SW480 (cell line): ENCODE data around the gene ZNF431.
"Not testable (repeated sequence)": the region's sequence is repeated elsewhere in the genome, so short reads cannot be mapped to it uniquely, and the experiment has no call there.

ENCODE experiments used
- DNase-seq: peaks from one replicate; pipeline ENCODE4 v3.0.0-alpha.2; 2016; ENCODE audit warnings: low spot score

Gene ZNF431

DNA sequence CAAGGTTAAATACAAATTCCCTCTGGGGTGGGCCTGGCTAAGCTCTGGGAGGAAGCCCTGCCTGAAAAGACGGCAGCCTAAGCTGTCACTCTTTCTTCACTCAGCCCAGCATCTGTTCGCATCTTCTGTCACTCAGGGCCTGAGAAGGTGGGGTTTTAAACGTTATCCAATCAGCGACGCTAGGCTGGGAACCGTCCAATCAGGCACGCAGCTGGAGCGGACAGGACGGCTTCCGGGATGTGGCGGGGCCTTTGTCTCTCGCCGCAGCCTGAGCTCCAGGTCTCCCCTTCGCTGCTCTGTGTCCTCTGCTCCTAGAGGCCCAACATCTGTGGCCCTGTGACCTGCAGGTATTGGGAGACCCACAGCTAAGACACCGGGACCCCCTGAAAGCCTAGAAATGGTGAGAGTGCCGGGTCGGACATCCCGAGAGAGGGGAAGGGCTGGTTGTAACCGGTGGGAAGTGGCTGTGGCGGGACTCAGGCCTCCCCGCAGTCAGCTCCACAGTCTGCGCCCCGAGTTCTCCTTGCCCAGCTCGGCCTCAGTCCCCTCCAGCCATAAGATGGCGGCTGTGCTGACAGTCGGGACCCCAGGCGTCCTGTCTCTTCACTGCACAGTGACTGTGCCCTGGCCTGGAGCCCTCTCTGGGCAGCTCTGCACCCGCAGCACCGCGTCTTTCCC, at the start of gene ZNF431:
Gene ZNF431, plus strand, starts transcription at position 254 of the 678 bp plus-strand sequence. Its CDS starts 144 bp downstream, at position 398.
- peak; percentile 88 for DNase-seq

GRCh38 chr19:21092109-21092508, 49.7 kb upstream of the ZNF431 start:
- DNase-seq: no peak

GRCh38 chr19:21094347-21095025, 47.4 kb upstream of the ZNF431 start:
- no peak for DNase-seq

GRCh38 chr19:21098291-21098690, 43.5 kb upstream of the ZNF431 start:
- no peak for DNase-seq

DNA sequence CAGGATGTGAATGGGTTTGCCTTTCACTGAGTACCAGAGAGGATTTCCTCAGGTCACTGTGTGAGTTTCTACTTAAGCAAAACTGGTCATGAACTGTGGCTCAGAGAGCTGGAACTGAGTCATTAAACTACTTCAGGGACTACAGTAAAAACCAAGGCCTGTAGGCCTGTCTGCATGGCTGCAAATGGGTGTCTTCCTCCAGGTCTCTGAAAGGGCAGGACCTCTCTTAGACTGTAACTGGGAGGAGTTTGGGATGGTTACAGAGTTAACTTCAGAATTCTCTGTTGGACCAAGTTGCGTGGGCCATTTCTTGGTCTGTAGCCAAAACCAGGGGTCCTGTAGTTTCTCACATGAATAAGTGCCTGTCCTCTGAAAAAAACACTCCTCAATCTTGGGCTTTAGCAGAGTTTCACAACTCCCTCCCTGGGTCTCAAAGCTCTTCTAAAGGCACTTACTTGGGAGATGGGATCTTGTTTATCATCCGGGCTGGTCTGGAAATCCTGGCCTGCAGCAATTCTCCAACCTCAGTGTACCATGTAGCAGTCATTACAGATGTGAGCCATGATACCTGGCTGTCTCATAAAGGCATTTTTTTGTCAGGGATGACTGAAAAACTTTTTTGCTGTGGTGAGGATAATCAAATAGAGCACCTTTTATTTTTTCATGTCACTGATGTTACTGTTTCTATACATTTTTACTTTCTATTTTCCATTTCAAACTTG, 40.2 kb upstream of the ZNF431 start:
- DNase-seq: no peak

- no peak for DNase-seq
Observed at GRCh38 chr19:21109116-21109515, 32.7 kb upstream of the ZNF431 start.

- no peak for DNase-seq
Observed at GRCh38 chr19:21110183-21110582, 31.7 kb upstream of the ZNF431 start.

GRCh38 chr19:21115430-21115829, 26.4 kb upstream of the ZNF431 start:
- no peak for DNase-seq

GRCh38 chr19:21117041-21117907, 24.6 kb upstream of the ZNF431 start:
- DNase-seq: no peak

- no peak for DNase-seq
Observed at GRCh38 chr19:21126078-21126477, 15.8 kb upstream of the ZNF431 start.

- no peak for DNase-seq
Observed at GRCh38 chr19:21127001-21127400, 14.8 kb upstream of the ZNF431 start.

DNA sequence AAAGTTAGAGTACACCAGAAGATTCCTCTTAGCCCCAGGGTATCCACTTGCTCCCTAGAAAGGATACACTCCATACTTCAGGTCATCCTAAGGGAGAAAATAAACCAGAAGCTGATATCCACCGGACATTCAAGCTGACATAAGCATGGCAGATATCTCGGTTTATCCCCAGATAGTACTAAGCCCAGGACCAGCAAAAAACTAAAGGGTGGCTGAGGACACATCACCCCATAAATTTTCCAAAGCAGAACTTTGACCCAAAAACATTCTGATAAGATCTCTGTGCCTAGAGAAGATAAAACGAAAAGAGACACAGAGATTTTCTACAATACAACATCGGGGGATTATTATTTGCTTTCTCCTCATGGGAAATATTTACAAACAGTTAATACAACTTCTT, 13.9 kb upstream of the ZNF431 start:
- DNase-seq: no peak

DNA sequence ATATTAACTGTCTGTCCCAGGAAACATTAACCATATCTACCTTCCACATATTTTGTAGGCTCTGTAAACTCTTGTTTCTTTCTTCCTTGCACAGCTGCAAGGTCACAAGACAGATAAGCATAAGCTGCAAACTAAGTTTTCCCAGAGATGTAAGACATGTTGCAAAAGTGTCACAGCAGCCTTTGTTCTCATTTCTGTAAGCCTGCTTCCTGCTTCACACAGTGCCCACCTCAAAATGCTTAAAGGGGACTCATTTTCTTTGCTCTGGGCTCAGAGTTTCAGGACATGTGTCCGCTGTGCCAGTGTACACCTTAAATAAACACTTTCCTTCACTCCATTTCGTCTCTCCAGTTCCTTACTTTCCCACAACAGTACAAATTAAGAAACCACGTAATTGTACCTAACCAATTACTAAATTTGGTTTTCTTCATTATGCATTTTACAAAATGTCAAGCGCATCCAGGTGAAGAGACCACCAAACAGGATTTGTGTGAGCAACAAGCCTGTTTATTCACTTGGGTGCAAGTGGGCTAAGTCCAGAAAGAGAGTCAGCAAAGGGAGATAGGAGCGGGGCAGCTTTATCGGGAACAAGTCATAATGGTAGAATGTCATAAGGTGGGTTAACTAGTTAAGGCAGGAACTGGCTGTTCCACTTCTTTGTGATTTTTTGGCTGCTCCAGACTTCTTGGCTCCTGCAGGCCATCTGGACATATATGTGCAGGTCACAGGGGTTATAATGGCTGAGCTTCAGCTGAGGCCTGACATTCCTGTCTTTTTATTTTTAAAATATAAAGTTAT, 12.7 kb upstream of the ZNF431 start:
- no peak for DNase-seq

GRCh38 chr19:21130097-21130775, 11.6 kb upstream of the ZNF431 start:
- DNase-seq: no peak

- no peak for DNase-seq
Observed at GRCh38 chr19:21133633-21134032, 8.2 kb upstream of the ZNF431 start.

GRCh38 chr19:21134934-21135366, 6.9 kb upstream of the ZNF431 start:
- no peak for DNase-seq

DNA sequence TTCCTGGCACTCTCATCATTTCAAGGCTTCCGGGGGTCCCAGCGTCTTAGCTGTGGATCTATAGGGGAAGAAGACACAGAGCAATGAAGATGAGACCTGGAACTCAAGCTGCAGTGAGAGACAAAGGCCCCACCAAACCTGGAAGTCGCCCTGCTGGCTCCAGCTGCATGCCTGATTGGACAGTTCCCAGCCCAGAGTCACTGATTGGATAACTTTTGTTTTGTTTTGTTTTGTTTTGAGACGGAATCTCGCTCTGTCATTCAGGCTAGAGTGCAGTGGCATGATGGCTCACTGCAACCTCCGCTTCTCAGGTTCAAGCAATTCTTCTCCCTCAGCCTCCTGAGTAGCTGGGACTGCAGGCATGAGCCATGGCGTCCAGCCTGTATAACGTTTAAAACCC, 6.4 kb upstream of the ZNF431 start:
- DNase-seq: no peak

DNA sequence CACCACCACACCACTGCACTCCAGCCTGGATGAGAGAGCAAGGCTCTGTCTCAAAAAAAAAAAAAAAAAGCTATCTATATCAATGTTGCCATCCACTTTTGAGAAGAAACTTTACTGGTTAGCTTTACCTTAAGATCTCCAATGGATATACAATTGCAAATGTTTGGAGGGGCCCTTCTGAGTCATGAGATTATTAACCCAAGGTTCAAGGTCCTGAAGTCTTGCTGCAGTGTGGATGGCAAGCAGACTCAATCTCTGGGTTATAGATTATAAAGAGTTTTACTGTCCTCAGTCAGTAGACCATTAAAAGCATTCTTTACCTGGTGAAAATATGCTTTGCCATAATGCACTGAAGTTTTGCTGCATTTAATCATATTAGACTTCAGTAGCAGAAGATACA, 3.7 kb upstream of the ZNF431 start:
- no peak for DNase-seq

- not testable (repeated sequence) for DNase-seq
Observed at GRCh38 chr19:21141006-21141405, 834 bp upstream of the ZNF431 start.

DNA sequence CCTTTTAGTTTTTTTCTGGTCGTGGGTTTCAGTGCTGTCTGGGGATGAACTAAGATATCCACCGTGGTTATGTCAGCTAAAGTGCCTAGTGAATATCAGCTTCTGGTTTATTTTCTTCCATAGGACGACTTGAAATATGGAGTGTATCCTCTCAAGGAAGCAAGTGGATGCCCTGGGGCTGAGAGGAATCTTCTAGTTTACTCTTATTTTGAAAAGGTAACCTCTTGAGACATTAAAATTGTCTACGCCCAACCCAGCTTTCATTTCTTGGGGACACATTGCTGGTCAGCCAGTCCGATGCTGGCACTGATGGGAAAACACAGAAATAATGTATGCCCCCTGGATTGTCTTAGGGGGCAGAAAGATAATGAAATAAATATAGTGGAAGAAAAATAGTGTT, 1.6 kb downstream of the ZNF431 start:
- no peak for DNase-seq

DNA sequence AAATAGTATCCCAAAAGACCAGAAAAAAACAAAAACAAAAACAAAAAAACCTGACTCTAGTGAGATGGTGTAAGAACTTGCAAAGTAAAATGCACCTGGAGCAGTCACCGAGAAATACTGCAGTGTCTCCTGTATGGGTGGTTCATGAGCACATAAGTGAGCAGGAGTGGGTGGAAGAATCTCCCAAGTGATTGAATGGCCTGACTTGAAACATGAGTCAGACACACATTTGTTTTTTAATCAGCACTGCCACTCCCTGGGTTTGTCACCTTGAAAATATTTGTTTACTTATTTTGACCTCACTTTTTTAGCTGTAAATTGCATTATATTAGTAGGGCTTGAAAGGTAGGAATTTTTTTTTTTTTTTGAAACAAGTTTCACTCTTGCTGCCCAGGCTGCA, 2.0 kb downstream of the ZNF431 start:
- peak; percentile 19 for DNase-seq
